NCI-H187 treated with DMSO at 0.1 percent for 48 hours (cell line): ENCODE measurements around the gene XPO5.
"Not testable (repeated sequence)": the region's sequence is repeated elsewhere in the genome, so short reads cannot be mapped to it uniquely, and the experiment has no call there.

Source experiments
- DNase-seq: peaks from one replicate; lab custom pipeline; 2025; lab: John Stamatoyannopoulos, UW

The XPO5 gene

DNA sequence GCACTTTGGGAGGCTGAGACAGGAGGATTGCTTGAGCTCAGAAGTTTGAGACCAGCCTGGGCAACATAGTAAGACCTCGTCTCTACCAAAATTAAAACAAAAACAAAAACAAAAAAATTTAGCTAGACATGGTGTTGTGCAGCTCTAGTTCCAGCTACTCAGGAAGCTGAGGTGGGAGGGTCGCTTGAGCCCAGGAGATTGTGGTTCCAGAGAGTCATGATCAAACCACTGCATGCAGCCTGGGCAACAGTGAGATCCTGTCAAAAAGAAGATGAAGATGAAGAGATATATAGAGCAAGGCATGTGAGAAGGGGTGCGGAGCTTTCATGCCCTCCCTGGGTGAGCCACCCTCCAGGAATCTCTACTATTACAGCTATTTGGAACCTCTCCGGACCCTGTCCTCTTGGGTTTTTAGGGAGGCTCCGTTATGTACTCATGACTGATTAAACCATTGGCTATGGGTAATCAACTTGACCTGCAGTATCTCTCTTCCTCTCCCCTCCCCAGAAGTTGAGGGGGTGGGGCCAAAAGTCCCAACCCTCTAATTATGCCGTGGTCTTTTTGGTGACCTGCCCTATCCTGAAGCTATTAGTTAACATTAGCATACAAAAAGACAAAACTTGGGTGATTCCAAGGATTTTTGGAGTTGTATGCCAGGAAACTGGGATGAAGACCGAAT lies 9.2 kb upstream of the XPO5 start:
- DNase-seq: no peak

- no peak for DNase-seq
Observed at GRCh38 chr6:43582911-43583310, 7.1 kb upstream of the XPO5 start.

GRCh38 chr6:43579171-43579570 lies 3.3 kb upstream of the XPO5 start:
- DNase-seq: no peak

DNA sequence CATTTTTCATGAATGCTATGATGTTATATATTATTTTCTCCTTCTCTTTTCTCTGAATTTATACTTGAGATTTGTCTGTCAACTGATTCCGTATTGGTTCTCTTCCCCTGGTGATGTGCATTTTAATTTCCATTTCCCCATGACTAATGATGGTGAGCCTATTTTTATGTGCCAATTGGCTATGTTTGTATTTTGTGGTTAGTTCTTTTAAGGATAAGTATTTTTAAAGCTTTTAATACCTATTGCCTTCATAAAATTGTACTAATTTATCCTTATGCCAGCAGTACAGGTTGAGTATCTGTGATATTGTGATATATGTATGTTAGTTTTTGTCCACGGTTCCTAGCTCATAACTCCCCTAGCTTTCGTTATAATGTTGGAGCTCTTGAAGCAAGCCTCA lies 2.9 kb upstream of the XPO5 start:
- DNase-seq: no peak

DNA sequence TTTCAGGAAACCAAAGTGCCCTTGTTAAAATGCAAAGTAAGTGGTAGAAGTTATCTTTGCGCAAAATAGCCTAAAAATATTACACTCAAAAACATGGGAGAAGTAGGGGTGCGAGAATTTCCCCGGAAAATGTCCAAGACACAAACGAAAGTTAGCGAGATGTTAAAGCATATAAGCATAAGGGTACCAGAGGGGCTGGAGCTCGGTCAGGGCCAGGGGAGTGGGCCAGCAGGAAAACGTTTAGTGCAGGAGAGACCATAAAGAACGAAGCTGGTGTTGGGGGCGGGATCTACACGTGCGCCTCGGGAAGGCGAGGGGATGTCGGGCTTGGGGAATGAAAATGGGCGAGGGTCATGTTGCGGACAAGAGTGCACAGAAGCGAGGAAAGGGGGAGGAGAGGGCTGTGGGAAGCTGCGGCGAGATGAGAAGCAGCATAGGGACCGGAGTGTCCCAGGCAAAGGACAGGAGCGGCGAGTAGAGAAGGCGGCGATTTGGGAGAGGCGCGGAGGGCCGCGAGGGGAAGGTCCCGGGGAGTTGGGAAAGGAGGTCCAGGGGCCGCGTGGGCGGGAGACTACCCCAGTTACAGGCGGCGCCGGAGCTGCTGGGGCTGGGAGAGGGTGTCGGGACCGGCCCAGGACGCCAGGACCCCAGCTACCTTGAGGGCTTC lies 600 bp downstream of the XPO5 start:
- DNase-seq: no peak

DNA sequence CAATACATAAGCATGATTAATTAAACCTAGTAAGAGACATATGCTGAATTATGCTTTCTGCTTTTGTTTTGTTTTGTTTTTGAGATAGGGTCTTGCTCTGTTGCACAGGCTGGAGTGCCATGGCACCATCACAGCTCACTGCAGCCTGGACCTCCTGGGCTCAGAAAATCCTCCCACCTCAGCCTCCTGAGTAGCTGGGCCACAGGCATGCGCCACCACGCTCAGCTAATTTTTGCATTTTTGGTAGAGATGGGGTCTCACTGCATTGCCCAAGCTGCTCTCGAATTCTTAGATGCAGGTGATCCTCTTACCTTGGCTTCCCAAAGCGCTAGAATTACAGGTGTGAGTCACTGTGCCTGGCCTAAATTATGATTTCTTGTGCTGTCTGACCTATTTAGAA lies 3.8 kb downstream of the XPO5 start:
- DNase-seq: no peak

DNA sequence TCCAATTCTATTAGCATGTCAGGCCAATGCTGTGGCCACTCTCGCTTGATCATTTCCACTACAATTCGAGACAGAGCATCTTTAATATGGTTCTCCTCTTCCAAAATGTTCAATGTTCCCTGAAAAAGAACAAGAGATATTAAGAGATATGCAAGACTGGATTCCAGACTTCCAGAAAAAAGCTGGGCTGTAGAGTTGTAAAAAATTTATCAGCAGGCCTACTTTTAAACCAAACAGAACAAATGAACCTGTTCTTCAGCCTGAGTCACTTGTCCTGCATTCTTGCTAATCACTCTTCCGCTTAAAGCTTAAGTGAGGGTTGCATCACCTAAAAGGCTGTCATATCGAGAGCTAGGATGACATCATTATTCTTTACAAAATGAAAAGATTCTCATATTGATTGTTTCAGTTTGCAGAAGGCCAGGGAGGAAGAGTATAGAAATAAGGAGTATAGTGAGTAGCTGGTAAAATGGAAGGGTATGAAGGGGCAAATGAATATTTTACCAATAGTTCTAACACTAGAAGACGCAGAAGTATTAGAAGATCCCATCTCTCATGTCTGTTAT lies 4.9 kb downstream of the XPO5 start:
- no peak for DNase-seq

GRCh38 chr6:43559328-43559727 lies 16.5 kb downstream of the XPO5 start:
- DNase-seq: no peak

DNA sequence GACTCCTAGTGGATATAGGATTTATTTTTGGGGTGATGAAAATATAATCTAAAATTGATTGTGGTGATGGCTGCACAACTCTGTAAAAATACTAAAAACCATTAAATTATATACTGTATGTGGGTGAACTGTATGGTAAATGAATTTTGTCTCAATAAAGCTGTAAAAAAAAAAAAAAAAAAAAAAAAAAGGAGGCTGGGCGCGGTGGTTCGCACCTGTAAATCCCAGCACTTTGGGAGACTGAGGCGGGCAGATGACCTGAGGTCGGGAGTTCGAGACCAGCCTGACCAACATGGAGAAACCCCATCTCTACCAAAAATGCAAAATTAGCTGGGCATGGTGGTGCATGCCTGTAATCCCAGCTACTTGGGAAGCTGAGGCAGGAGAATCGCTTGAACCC lies 18.2 kb downstream of the XPO5 start:
- not testable (repeated sequence) for DNase-seq

DNA sequence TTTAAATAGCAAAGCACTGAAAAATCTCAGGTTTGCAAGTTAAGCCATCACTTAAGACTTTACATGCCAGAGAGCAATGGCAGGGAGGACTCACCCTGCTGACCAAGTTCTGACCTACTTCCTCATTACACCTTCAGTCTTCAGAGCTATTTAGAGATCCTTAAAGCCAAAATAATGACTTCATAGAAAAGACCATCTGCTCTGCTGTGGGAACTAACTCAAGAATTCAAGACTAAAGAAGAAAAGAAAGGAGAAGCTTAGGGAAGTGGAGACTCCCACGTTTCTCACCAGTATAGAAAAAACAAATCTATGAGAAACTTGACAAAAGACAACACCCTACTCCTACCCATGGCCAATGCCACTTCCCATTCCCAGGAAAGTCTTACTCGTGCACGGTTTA lies 28.6 kb downstream of the XPO5 start:
- no peak for DNase-seq

DNA sequence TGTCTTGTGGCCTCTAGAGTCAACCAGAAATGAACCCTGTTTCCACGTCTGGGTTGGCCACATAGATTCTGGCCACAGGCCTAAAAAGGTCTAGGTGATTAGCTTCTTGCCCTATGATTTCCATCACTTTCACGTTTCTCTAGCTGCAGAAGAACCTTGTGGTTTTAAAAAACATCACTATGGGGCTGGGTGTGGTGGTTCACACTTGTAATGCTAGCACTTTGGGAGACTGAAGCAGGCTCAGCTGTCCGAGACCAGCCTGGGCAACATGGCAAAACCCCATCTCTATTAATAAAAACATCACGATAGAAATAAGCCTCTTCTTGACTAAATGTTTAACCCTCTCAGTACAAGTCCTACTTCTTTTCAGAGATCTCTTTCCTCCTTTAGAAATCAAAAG lies 31.4 kb downstream of the XPO5 start:
- DNase-seq: no peak

GRCh38 chr6:43541774-43542471 lies 33.9 kb downstream of the XPO5 start:
- DNase-seq: no peak

- DNase-seq: no peak
Observed at GRCh38 chr6:43540507-43540906, 35.3 kb downstream of the XPO5 start.

DNA sequence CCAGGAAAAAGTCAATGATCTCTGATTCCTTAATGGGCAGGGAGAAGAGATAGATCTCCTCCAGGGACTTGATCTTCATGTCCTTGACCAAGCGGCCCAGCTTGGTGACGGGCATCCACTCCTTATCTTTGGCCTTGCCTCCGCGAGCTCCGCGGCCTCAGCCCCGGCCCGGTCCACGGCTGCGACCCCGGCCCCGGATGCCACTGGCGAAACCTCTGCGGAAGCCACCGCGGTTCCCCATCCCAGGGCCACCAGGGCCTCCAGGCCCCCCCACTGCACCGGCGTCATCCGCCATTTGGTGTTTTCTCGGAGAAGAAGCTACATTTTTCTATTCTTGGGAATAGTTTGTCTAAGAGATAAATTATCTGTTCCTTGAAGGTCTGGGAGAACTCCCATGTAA lies 36.4 kb downstream of the XPO5 start:
- not testable (repeated sequence) for DNase-seq

GRCh38 chr6:43538986-43539385 lies 36.9 kb downstream of the XPO5 start:
- DNase-seq: not testable (repeated sequence)

GRCh38 chr6:43532201-43532600 lies 43.6 kb downstream of the XPO5 start:
- DNase-seq: no peak

DNA sequence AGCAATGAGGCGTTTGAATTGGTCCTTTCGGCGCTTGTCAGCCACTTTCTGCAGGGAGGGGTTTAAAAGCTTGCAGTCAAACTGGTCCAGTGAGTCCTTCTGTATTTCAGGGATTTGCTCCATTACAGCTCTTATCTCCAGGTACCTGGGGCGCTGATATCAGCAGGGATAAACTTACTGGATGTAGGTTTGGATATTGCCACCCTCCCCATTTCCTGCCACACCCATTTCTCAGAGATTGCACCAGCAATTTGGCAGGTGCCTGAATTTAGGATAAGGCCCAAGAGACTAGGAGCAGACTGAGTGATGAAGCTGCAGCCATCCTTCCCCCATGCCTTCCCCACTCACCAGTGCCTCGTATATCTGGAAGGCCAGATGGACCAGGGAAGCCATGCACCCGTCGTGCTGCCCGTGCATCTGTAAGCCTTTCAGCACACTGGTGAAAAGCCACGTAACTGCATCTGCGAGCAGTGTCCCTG lies 51.3 kb downstream of the XPO5 start:
- no peak for DNase-seq

- no peak for DNase-seq
Observed at GRCh38 chr6:43523284-43523683, 52.6 kb downstream of the XPO5 start.

DNA sequence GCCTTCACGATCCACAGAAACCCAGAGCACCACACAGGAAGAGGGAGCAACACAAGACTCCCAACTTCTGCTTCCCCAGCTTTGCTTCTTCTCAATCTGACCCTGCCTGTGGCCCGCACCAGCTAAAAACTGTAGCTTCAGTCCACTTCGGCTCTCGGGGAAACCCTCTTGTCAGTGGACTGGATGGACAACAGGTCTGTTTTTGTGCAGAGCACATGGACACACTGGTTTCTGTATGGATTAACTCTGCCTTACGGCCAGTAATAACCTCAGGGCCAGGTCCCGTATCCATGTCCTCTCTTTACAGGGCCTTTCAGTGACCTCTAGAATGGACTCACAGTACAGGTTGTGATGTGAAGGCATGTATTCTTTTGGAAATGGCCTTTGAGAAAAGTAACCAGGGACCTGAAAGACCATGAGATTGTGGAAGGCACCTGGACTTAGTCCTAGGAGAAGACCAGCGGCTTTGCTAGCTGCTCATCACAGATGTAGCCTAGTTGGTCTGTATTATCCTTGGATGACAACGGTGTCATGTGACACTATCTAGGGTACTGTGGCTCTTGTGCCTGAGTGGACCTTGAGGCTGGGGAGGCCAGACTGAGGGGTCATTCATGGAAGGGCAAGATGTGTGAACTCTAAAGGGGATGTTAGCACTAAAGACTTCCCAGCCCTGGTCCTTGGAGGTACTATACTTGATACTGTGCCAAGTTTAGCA lies 53.1 kb downstream of the XPO5 start:
- DNase-seq: no peak

DNA sequence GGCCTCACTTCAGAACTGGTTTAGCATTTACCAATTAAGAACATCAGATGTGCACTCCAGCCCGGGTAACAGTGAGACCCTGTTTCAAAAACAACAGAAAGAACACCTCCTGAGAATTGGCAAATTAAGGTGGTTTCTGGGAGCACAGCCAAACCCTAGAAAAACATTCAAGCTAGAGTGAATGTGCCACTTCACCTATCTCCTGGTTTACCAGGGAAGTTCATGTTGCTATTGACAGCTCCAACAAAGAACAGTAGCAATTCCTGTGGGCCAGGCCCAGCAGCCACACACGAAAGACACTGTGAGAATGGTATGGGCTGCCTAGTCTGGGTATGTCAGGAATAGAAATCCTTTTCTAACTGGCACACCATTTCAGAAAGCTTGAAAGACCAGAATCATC lies 54.0 kb downstream of the XPO5 start:
- DNase-seq: no peak

- DNase-seq: no peak
Observed at GRCh38 chr6:43520097-43520496, 55.7 kb downstream of the XPO5 start.
